Measurements from ENCODE around the gene NBAS. TPM values are rescaled to one million over a fixed set of nuclear protein-coding genes. Genes with fewer than 3 reads are reported as not detected.

Gene NBAS
- total RNA-seq, 1 experiment from 2014 or later, result 32.5 TPM

GRCh38 chr2:15594291-15595256, 33.4 kb upstream of the NBAS start:
- Histone ChIP-seq H3K27me3 (ENCODE audit: insufficient read depth, low read length) (no peaks in the 10 kb centered on the region), H2AFZ (ENCODE audit: low read length) (no peak overlapping the region), H4K8ac (replicated peaks; ENCODE audit: insufficient read length, low read depth, low read length) (no peak overlapping the region), H2AK5ac (ENCODE audit: insufficient read length, low read length) (no peak overlapping the region), H4K20me1 (ENCODE audit: control insufficient read depth, insufficient read depth, insufficient read length) (no peaks in the 10 kb centered on the region), H3K9me3 (ENCODE audit: control insufficient read depth, low read depth, low read length) (no peaks in the 10 kb centered on the region), H3T11ph (ENCODE audit: low read length) (no peak overlapping the region), H2BK12ac (ENCODE audit: insufficient read length, low read depth, low read length) (no peak overlapping the region), H3K27ac (ENCODE audit: insufficient read length, low read depth, low read length) (no peak overlapping the region), H3K23ac (ENCODE audit: insufficient read length, low read depth, low read length) (no peak overlapping the region), H2BK20ac (ENCODE audit: low read depth, low read length, poor library complexity, severe bottlenecking) (no peak overlapping the region), H2BK15ac (ENCODE audit: low read depth, low read length) (no peak overlapping the region), H3K4me2 (ENCODE audit: insufficient read depth, insufficient read length, low read length) (no peak overlapping the region), H3K9ac (ENCODE audit: extremely low read depth, insufficient read length, low read length) (no peak overlapping the region), H4K91ac (ENCODE audit: insufficient read length, low read depth, low read length) (no peak overlapping the region), H2BK5ac (ENCODE audit: insufficient read length, low read length) (no peak overlapping the region), H3K23me2 (ENCODE audit: insufficient read length, low read depth, low read length, poor library complexity, severe bottlenecking) (peaks cover 6% of the 10 kb centered on the region), H3K4me1 (ENCODE audit: insufficient read depth, low read length) (no peaks in the 10 kb centered on the region), H3K4ac (ENCODE audit: low read depth, low read length) (no peak overlapping the region), H4K5ac (ENCODE audit: insufficient read length, low read depth, low read length) (no peak overlapping the region), H3K18ac (ENCODE audit: insufficient read length, low read depth, low read length) (no peak overlapping the region), H3K79me2 (ENCODE audit: insufficient read depth, low read length) (peaks cover 6% of the 10 kb centered on the region; the same call in 1 of the 2 replicates), H2BK120ac (ENCODE audit: low read depth, low read length, poor library complexity, severe bottlenecking) (no peak overlapping the region), H3K79me1 (ENCODE audit: insufficient read depth, low read depth, low read length, poor library complexity, severe bottlenecking) (no peaks in the 10 kb centered on the region), H3K14ac (ENCODE audit: insufficient read depth, low read length) (no peak overlapping the region), H3K56ac (ENCODE audit: insufficient read length, low read depth, low read length) (no peak overlapping the region)
- TF ChIP-seq, protein P1, sequence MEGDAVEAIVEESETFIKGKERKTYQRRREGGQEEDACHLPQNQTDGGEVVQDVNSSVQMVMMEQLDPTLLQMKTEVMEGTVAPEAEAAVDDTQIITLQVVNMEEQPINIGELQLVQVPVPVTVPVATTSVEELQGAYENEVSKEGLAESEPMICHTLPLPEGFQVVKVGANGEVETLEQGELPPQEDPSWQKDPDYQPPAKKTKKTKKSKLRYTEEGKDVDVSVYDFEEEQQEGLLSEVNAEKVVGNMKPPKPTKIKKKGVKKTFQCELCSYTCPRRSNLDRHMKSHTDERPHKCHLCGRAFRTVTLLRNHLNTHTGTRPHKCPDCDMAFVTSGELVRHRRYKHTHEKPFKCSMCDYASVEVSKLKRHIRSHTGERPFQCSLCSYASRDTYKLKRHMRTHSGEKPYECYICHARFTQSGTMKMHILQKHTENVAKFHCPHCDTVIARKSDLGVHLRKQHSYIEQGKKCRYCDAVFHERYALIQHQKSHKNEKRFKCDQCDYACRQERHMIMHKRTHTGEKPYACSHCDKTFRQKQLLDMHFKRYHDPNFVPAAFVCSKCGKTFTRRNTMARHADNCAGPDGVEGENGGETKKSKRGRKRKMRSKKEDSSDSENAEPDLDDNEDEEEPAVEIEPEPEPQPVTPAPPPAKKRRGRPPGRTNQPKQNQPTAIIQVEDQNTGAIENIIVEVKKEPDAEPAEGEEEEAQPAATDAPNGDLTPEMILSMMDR (conservative IDR thresholded peaks at IDR 0.05), result no peak
- H3K4me1 Mint-ChIP-seq, result peaks cover 13 to 16% of the 10 kb centered on the region in 2 experiments
- no peak overlapping the region for H3K4me3 Mint-ChIP-seq
- no peaks in the 10 kb centered on the region for H3K9me3 Mint-ChIP-seq
- H3K27ac Mint-ChIP-seq, result no peak overlapping the region
- DNase-seq, result no peak
- H3K27me3 Mint-ChIP-seq (ENCODE audit: low read depth), result no peaks in the 10 kb centered on the region
- no CpG with 5 or more reads among the region's 5 CpGs for WGBS (ENCODE audit: extremely low coverage, insufficient read length, low lambda C conversion rate)
- H3K36me3 Mint-ChIP-seq (ENCODE audit: insufficient read depth in 1 of 3, low read depth in 3 of 3), result peaks cover 22 to 42% (median 39%) of the 10 kb centered on the region in 3 experiments
